ENCODE results near the gene ASPHD1.
"Not testable (repeated sequence)": the region's sequence is repeated elsewhere in the genome, so short reads cannot be mapped to it uniquely, and the experiment has no call there.

The ASPHD1 gene

GRCh38 chr16:29878172-29878571, 22.1 kb upstream of the ASPHD1 start:
- no peak for DNase-seq

GRCh38 chr16:29881050-29881449, 19.2 kb upstream of the ASPHD1 start:
- no peak for DNase-seq

GRCh38 chr16:29883987-29884386, 16.3 kb upstream of the ASPHD1 start:
- no peak for DNase-seq

- not testable (repeated sequence) for DNase-seq
These were observed 10.9 kb upstream of the ASPHD1 start for GRCh38 chr16:29889372-29889771.

GRCh38 chr16:29891525-29892457, 8.5 kb upstream of the ASPHD1 start:
- no peak for DNase-seq

GRCh38 chr16:29892458-29892813, 7.9 kb upstream of the ASPHD1 start:
- no peak for DNase-seq

GRCh38 chr16:29893553-29893952, 6.7 kb upstream of the ASPHD1 start:
- DNase-seq: no peak

GRCh38 chr16:29894352-29894751, 5.9 kb upstream of the ASPHD1 start:
- no peak for DNase-seq

- no peak for DNase-seq
These were observed 3.4 kb upstream of the ASPHD1 start for GRCh38 chr16:29896841-29897240.

- no peak for DNase-seq
These were observed 3.0 kb upstream of the ASPHD1 start for GRCh38 chr16:29897333-29897732.

- no peak for DNase-seq
These were observed 2.0 kb upstream of the ASPHD1 start for GRCh38 chr16:29898135-29898803.

GRCh38 chr16:29898804-29899515, 1.3 kb upstream of the ASPHD1 start:
- DNase-seq: peak in 1 of 2 experiments; percentile 84

GRCh38 chr16:29899516-29900101, 679 bp upstream of the ASPHD1 start, which contains the start of gene SEZ6L2:
TSS of gene SEZ6L2 (minus strand) at chr16:29899550. CDS start at chr16:29899019, 531 bp downstream.
- peak; percentile 94 to 98 for DNase-seq

GRCh38 chr16:29900888-29901606, 759 bp downstream of the ASPHD1 start:
- no peak for DNase-seq

GRCh38 chr16:29901607-29901945, 1.3 kb downstream of the ASPHD1 start:
- no peak for DNase-seq

GRCh38 chr16:29903590-29903989, 3.3 kb downstream of the ASPHD1 start:
- no peak for DNase-seq

- DNase-seq: no peak
These were observed 4.7 kb downstream of the ASPHD1 start for GRCh38 chr16:29904947-29905346.

- no peak for DNase-seq
These were observed 5.4 kb downstream of the ASPHD1 start for GRCh38 chr16:29905668-29906067.

- no peak for DNase-seq
These were observed 6.4 kb downstream of the ASPHD1 start for GRCh38 chr16:29906520-29907244.

- DNase-seq: no peak
These were observed 7.7 kb downstream of the ASPHD1 start for GRCh38 chr16:29907973-29908372.

- DNase-seq: no peak
These were observed 8.5 kb downstream of the ASPHD1 start for GRCh38 chr16:29908719-29909220.

- DNase-seq: no peak
These were observed 9.1 kb downstream of the ASPHD1 start for GRCh38 chr16:29909391-29909790.
